HCT116 (cell line): Measurements from ENCODE around the gene CHAF1A. TPM values are rescaled to one million over a fixed set of nuclear protein-coding genes. Genes with fewer than 3 reads are reported as not detected.

Experiments
- ATAC-seq: fragments of 200-7000 bp; cut with Tn5 transposase; 2 replicates; pipeline ENCODE4 v1.9.1; 2020; ENCODE audit warnings: mild to moderate bottlenecking, moderate library complexity
- BruUV-seq: library from RNA; stranded (reverse); fragments of 400-500 nt; replicated peaks from 2 replicates; lab custom pipeline; 2021; lab: Mats Ljungman, UMichigan
- CTCF ChIA-PET: fragments of 300-600 bp; sonication (Branson Sonifier 250); formaldehyde crosslinking; loops from one replicate; lab custom pipeline; 2021; ENCODE audit warnings: antibody characterized with exemption; lab: Charles Lee
- POLR2A ChIA-PET: fragments of 300-600, 350-600 bp; sonication (Branson Sonifier 250); formaldehyde crosslinking; loops from one replicate; lab custom pipeline; 2021; ENCODE audit warnings: antibody characterized with exemption; lab: Charles Lee
- RAD21 ChIA-PET, 2 experiments: fragments of 300-600 bp; sonication (Branson Sonifier 250); formaldehyde crosslinking; loops; one replicate each; lab custom pipeline; 2023; ENCODE audit warnings: low total read pairs in 2 of 2; ENCODE audit not compliant: uncharacterized antibody in 2 of 2, unreplicated experiment in 2 of 2, low non-redundant PET in 1 of 2; lab: Charles Lee
- DNase-seq: peaks from one replicate; pipeline ENCODE4 v3.0.0-alpha.2; 2010; ENCODE audit warnings: low read depth, low spot score
- H2AFZ ChIP-seq: fragments of 200-600 bp; shearing (Covaris generic), sonication (generic); 2 replicates; pipeline ENCODE4 v1.6.1; 2017; ENCODE audit warnings: low read depth, mixed run types, mixed read lengths, antibody characterized with exemption, low read length; ENCODE audit not compliant: poor library complexity, severe bottlenecking
- H3K27ac ChIP-seq: 2 replicates; pipeline ENCODE4 v1.5.1; 2012; ENCODE audit warnings: low read depth, low read length
- H3K27me3 ChIP-seq: fragments of 200-600 bp; sonication (generic); 2 replicates; pipeline ENCODE4 v1.6.1; 2016; ENCODE audit warnings: mixed run types, low read length, mixed read lengths; ENCODE audit not compliant: insufficient read depth
- H3K36me3 ChIP-seq, 2 experiments: fragments of 200-500 bp in 1 of 2; fragments of 200-600 bp in 1 of 2; sonication (Bioruptor generic) in 1 of 2; sonication (generic) in 1 of 2; 2 replicates each; pipeline versions ENCODE4 v1.5.1 to v1.6.1; 2014 to 2016; ENCODE audit warnings: low read length in 2 of 2, inconsistent platforms in 1 of 2, mixed read lengths in 1 of 2, mixed run types in 1 of 2; ENCODE audit not compliant: insufficient read depth in 2 of 2, control insufficient read depth in 1 of 2
- H3K4me1 ChIP-seq, 2 experiments: fragments of 200-600 bp in 1 of 2; sonication (generic) in 1 of 2; 2 replicates each; pipeline versions ENCODE4 v1.5.1 to v1.6.1; 2012 to 2017; ENCODE audit warnings: low read length in 2 of 2, inconsistent platforms in 1 of 2, mild to moderate bottlenecking in 1 of 2, mixed read lengths in 1 of 2, mixed run types in 1 of 2, moderate library complexity in 1 of 2; ENCODE audit not compliant: insufficient read depth in 2 of 2, control insufficient read depth in 1 of 2
- H3K4me2 ChIP-seq: fragments of 200-600 bp; sonication (generic); 2 replicates; pipeline ENCODE4 v1.6.1; 2017; ENCODE audit warnings: mixed run types, low read length, mixed read lengths
- H3K4me3 ChIP-seq, 2 experiments: fragments of 200-600 bp in 1 of 2; sonication (generic) in 1 of 2; replicated peaks in 1 of 2; 2 replicates each; pipeline ENCODE4 v1.5.1; 2011 to 2016; ENCODE audit warnings: low read length in 2 of 2, control low read depth in 1 of 2, low read depth in 1 of 2, mild to moderate bottlenecking in 1 of 2, mixed read lengths in 1 of 2, mixed run types in 1 of 2
- H3K79me2 ChIP-seq: fragments of 200-600 bp; sonication (generic); 2 replicates; pipeline ENCODE4 v1.6.1; 2017; ENCODE audit warnings: mild to moderate bottlenecking, mixed run types, low read length, moderate library complexity, mixed read lengths; ENCODE audit not compliant: insufficient read depth
- H3K9ac ChIP-seq: fragments of 200-600 bp; sonication (generic); 2 replicates; pipeline ENCODE4 v1.6.1; 2016; ENCODE audit warnings: low read length, mixed read lengths
- H3K9me2 ChIP-seq: fragments of 200-600 bp; sonication (generic), shearing (Covaris generic); 2 replicates; pipeline ENCODE4 v1.6.1; 2017; ENCODE audit warnings: mixed run types, mild to moderate bottlenecking, moderate library complexity; ENCODE audit not compliant: insufficient read depth
- H3K9me3 ChIP-seq, 2 experiments: fragments of 200-500 bp in 1 of 2; fragments of 200-600 bp in 1 of 2; sonication (Bioruptor generic) in 1 of 2; sonication (generic) in 1 of 2; 2 replicates each; pipeline ENCODE4 v1.6.1; 2014 to 2017; ENCODE audit warnings: low read length in 2 of 2, mixed read lengths in 2 of 2, inconsistent platforms in 1 of 2, low read depth in 1 of 2, mild to moderate bottlenecking in 1 of 2, mixed run types in 1 of 2, moderate library complexity in 1 of 2; ENCODE audit not compliant: control insufficient read depth in 1 of 2, insufficient read depth in 1 of 2
- H4K20me1 ChIP-seq: fragments of 200-600 bp; sonication (generic), shearing (Covaris generic); 2 replicates; pipeline ENCODE4 v1.6.1; 2017; ENCODE audit warnings: mixed run types, mild to moderate bottlenecking, moderate library complexity; ENCODE audit not compliant: insufficient read depth
- EGR1 ChIP-seq: IDR thresholded peaks from 2 replicates; pipeline ENCODE4 v1.6.1; 2012; ENCODE audit warnings: low read depth
- JUND ChIP-seq: IDR thresholded peaks from 2 replicates; pipeline ENCODE4 v1.6.1; 2012
- POLR2AphosphoS5 ChIP-seq: IDR thresholded peaks from 2 replicates; pipeline ENCODE4 v1.6.1; 2011; ENCODE audit warnings: mild to moderate bottlenecking, low read depth, low read length, moderate library complexity
- RAD21 ChIP-seq: IDR thresholded peaks from 2 replicates; pipeline ENCODE4 v1.6.1; 2012; ENCODE audit warnings: low read depth, mild to moderate bottlenecking
- SRF ChIP-seq: IDR thresholded peaks from 2 replicates; pipeline ENCODE4 v1.6.1; 2012; ENCODE audit warnings: low read depth
- YY1 ChIP-seq: IDR thresholded peaks from 2 replicates; pipeline ENCODE4 v1.6.1; 2011; ENCODE audit warnings: low read length, low read depth, moderate library complexity, mild to moderate bottlenecking; ENCODE audit not compliant: insufficient replicate concordance; ENCODE audit errors: extremely low read depth
- ZBTB33 ChIP-seq: IDR thresholded peaks from 2 replicates; pipeline ENCODE4 v1.6.1; 2011; ENCODE audit warnings: mild to moderate bottlenecking, low read length, moderate library complexity; ENCODE audit not compliant: insufficient replicate concordance; ENCODE audit errors: extremely low read depth
- intact Hi-C: fragments of 100-400 bp; cut with micrococcal nuclease; formaldehyde crosslinking; loops from 2 replicates; pipeline ENCODE4 v1.10.0; 2022
- total RNA-seq: library from RNA; stranded (reverse); gene quantifications from one replicate; pipeline ENCODE4 v1.2.1, GENCODE V29; 2021; ENCODE audit not compliant: unreplicated experiment

The CHAF1A gene
- total RNA-seq, 1 experiment from 2014 or later: 69.9 TPM

GRCh38 chr19:4414144-4414799 is 11.8 kb downstream of the CHAF1A start:
- Histone ChIP-seq H3K4me1 (peaks cover 0 to 12% of the 10 kb centered on the region in 2 experiments; a peak in 2 of 4 replicates), H4K20me1 (peaks cover 14% of the 10 kb centered on the region; the same call in 1 of the 2 replicates), H3K79me2 (peaks cover 96% of the 10 kb centered on the region), H3K36me3 (peaks cover 9 to 52% of the 10 kb centered on the region in 2 experiments), H3K4me3 (no peak overlapping the region), H3K27ac (no peak overlapping the region), H2AFZ (no peak overlapping the region), H3K9me2 (no peaks in the 10 kb centered on the region), H3K9me3 (no peaks in the 10 kb centered on the region), H3K4me2 (no peak overlapping the region), H3K9ac (no peak overlapping the region), H3K27me3 (no peaks in the 10 kb centered on the region)
- CTCF ChIA-PET: interaction anchor here (1.0 to 1.4 kb wide), 2 partner anchors 12 to 14 kb away, joined by 3 to 5 read pairs; partner anchors contain the start of genes CHAF1A and SH3GL1
- intact Hi-C loops: no loop called here
- BruUV-seq: no TSS peak
- no peak for ATAC-seq
- RAD21 ChIA-PET: no interaction called here
- no peak for DNase-seq
- POLR2A ChIA-PET: interaction anchor here (1.6 kb wide), 1 partner anchor 71 kb away, joined by 3 read pairs; the partner anchor contains the start of gene MPND
- TF ChIP-seq JUND (no peak), EGR1 (no peak), POLR2AphosphoS5 (no peak), SRF (no peak), YY1 (no peak), RAD21 (no peak), ZBTB33 (no peak)
